PC-3 (cell line): ENCODE data around the gene DDIAS. TPM values are rescaled to one million over a fixed set of nuclear protein-coding genes. Genes with fewer than 3 reads are reported as not detected.

Experiments
- ATAC-seq: fragments of 200-7000 bp; cut with Tn5 transposase; 2 replicates; pipeline ENCODE4 v1.9.1; 2020; ENCODE audit warnings: mild to moderate bottlenecking, moderate library complexity
- BruUV-seq: library from RNA; stranded (reverse); fragments of 400-500 nt; replicated peaks from 2 replicates; lab custom pipeline; 2021; lab: Mats Ljungman, UMichigan
- CTCF ChIA-PET: fragments of 300-600 bp; sonication (Branson Sonifier 250); formaldehyde crosslinking; loops from one replicate; lab custom pipeline; 2022; ENCODE audit warnings: antibody characterized with exemption; lab: Charles Lee
- POLR2A ChIA-PET: fragments of 300-600 bp; sonication (Branson Sonifier 250); formaldehyde crosslinking; loops from one replicate; lab custom pipeline; 2022; ENCODE audit warnings: antibody characterized with exemption; ENCODE audit not compliant: unreplicated experiment; lab: Charles Lee
- DNase-seq: peaks from one replicate; pipeline ENCODE4 v3.0.0-alpha.2; 2015
- H2AFZ ChIP-seq: fragments of 300-600 bp; sonication (generic); 2 replicates; pipeline ENCODE4 v1.6.0; 2016; ENCODE audit warnings: antibody characterized with exemption, low read length
- H3F3A ChIP-seq: fragments of 300-600 bp; sonication (generic); one replicate; pipeline ENCODE4 v1.6.0; 2017; ENCODE audit warnings: antibody characterized with exemption, low read length, control low read depth, mild to moderate bottlenecking; ENCODE audit not compliant: unreplicated experiment
- H3K27ac ChIP-seq: fragments of 300-600 bp; sonication (generic); 2 replicates; pipeline ENCODE4 v1.5.1; 2016; ENCODE audit warnings: mild to moderate bottlenecking, low read length
- H3K27me3 ChIP-seq: fragments of 300-600 bp; sonication (generic); 2 replicates; pipeline ENCODE4 v1.6.1; 2016; ENCODE audit warnings: low read length, mixed read lengths
- H3K36me3 ChIP-seq: fragments of 300-600 bp; sonication (generic); 2 replicates; pipeline ENCODE4 v1.6.1; 2016; ENCODE audit warnings: low read depth, mixed run types, low read length, mixed read lengths
- H3K4me1 ChIP-seq: fragments of 300-600 bp; sonication (generic); 2 replicates; pipeline ENCODE4 v1.5.1; 2016; ENCODE audit warnings: low read length; ENCODE audit not compliant: insufficient read depth
- H3K4me2 ChIP-seq: fragments of 300-600 bp; sonication (generic); 2 replicates; pipeline ENCODE4 v1.6.0; 2016; ENCODE audit warnings: low read length
- H3K4me3 ChIP-seq: fragments of 300-600 bp; sonication (generic); 2 replicates; pipeline ENCODE4 v1.5.1; 2016; ENCODE audit warnings: mild to moderate bottlenecking, low read length, mixed read lengths
- H3K79me2 ChIP-seq: fragments of 300-600 bp; sonication (generic); 2 replicates; pipeline ENCODE4 v1.6.1; 2017; ENCODE audit warnings: low read length, mixed read lengths
- H3K9ac ChIP-seq: fragments of 300-600 bp; sonication (generic); 2 replicates; pipeline ENCODE4 v1.6.0; 2016; ENCODE audit warnings: mild to moderate bottlenecking, low read length
- H3K9me2 ChIP-seq: fragments of 300-600 bp; sonication (generic); replicated peaks from 2 replicates; pipeline ENCODE4 v1.6.1; 2016; ENCODE audit warnings: mixed run types, low read length, mixed read lengths
- H3K9me3 ChIP-seq: fragments of 300-600 bp; sonication (generic); 2 replicates; pipeline ENCODE4 v1.6.1; 2016; ENCODE audit warnings: low read length, mixed read lengths
- H4K20me1 ChIP-seq: fragments of 300-600 bp; sonication (generic); 2 replicates; pipeline ENCODE4 v1.6.1; 2016; ENCODE audit warnings: low read length, mixed read lengths
- CTCF ChIP-seq: fragments of 300-600 bp; sonication (generic); conservative IDR thresholded peaks from 2 replicates; pipeline ENCODE4 v1.5.1; 2017; ENCODE audit warnings: antibody characterized with exemption, low read depth, mild to moderate bottlenecking, low read length
- EZH2 ChIP-seq: fragments of 300-600 bp; sonication (generic); IDR thresholded peaks from one replicate; pipeline ENCODE4 v1.6.1; 2017; ENCODE audit warnings: antibody characterized with exemption, mild to moderate bottlenecking, low read length; ENCODE audit not compliant: unreplicated experiment
- EZH2phosphoT487 ChIP-seq: fragments of 300-600 bp; sonication (generic); IDR thresholded peaks from 2 replicates; pipeline ENCODE4 v1.6.1; 2018; ENCODE audit warnings: mild to moderate bottlenecking, antibody characterized with exemption, low read length, borderline replicate concordance
- intact Hi-C: fragments of 100-400 bp; cut with micrococcal nuclease; formaldehyde crosslinking; loops from 2 replicates; pipeline ENCODE4 v1.9.0; 2023
- total RNA-seq: library from RNA; depleted of rRNA; stranded (reverse); fragments of >200 nt; gene quantifications from 2 replicates; pipeline ENCODE4 v1.2.3, GENCODE V29; 2014

DDIAS gene
- total RNA-seq, 1 experiment from 2014 or later, result 24.9 TPM

- Histone ChIP-seq H3K4me3 (no peak overlapping the region), H3K36me3 (no peaks in the 10 kb centered on the region), H3K27me3 (no peaks in the 10 kb centered on the region), H3K79me2 (no peaks in the 10 kb centered on the region), H3K9me3 (no peaks in the 10 kb centered on the region), H3F3A (no peaks in the 10 kb centered on the region), H3K27ac (peak overlapping the region; percentile 80), H3K4me2 (peak overlapping the region; percentile 15), H4K20me1 (no peaks in the 10 kb centered on the region), H3K4me1 (peaks cover 54% of the 10 kb centered on the region), H3K9me2 (no peaks in the 10 kb centered on the region), H2AFZ (no peak overlapping the region), H3K9ac (peak overlapping the region; percentile 1; the same call in 1 of the 2 replicates)
- DNase-seq (no peak), ATAC-seq (no peak)
- intact Hi-C loops, result loop anchor here (5.0 kb wide), 2 partner anchors 72 to 92 kb away; partner anchors contain the start of gene RAB30
- TSS peak; percentile 25 for BruUV-seq
- CTCF ChIA-PET, result no interaction called here
- POLR2A ChIA-PET, result no interaction called here
- TF ChIP-seq CTCF, result no peak
- no peak for TF ChIP-seq EZH2phosphoT487
These were observed 78.3 kb downstream of the DDIAS start for GRCh38 chr11:82979824-82980223.

GRCh38 chr11:82980292-82980691 is 78.8 kb downstream of the DDIAS start:
- TF ChIP-seq CTCF (no peak), EZH2 (no peak), EZH2phosphoT487 (no peak)
- Histone ChIP-seq H3K4me3 (no peak overlapping the region), H3F3A (no peaks in the 10 kb centered on the region), H3K4me1 (peaks cover 49% of the 10 kb centered on the region), H3K36me3 (no peaks in the 10 kb centered on the region), H4K20me1 (no peaks in the 10 kb centered on the region), H2AFZ (no peak overlapping the region), H3K9ac (no peak overlapping the region), H3K27me3 (no peaks in the 10 kb centered on the region), H3K79me2 (no peaks in the 10 kb centered on the region), H3K4me2 (peak overlapping the region; percentile 15), H3K27ac (peak overlapping the region; percentile 80), H3K9me3 (no peaks in the 10 kb centered on the region), H3K9me2 (no peaks in the 10 kb centered on the region)
- peak; percentile 90 for ATAC-seq
- peak; percentile 88 for DNase-seq
- POLR2A ChIA-PET, result no interaction called here
- no TSS peak for BruUV-seq
- intact Hi-C loops, result no loop called here
- CTCF ChIA-PET, result no interaction called here

DNA sequence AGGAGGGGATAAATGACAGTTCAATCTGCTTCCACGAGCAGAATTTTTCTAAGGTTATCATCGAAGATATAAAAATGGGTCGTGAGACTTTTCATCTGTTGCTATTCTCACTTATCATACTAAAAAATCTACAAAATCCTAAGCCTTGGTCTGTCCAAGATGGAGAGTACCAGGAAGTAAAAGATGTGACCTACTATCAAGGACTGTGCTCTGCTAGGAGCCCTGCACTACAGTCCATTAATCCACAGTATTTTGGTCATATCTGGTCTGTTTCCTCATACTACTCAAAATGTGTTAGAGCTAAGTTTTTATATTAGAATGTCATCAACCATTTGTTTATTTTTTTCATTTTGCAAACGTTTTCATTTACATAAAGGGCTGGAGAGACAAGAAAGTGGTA is 79.4 kb downstream of the DDIAS start:
- H3K4me1 ChIP-seq, result peaks cover 43% of the 10 kb centered on the region
- BruUV-seq, result no TSS peak
- DNase-seq (no peak), ATAC-seq (no peak)
- no peak overlapping the region for H2AFZ ChIP-seq
- no peaks in the 10 kb centered on the region for H4K20me1 ChIP-seq
- H3K9me3 ChIP-seq, result no peaks in the 10 kb centered on the region
- H3K9me2 ChIP-seq, result no peaks in the 10 kb centered on the region
- no peak overlapping the region for H3K9ac ChIP-seq
- intact Hi-C loops, result no loop called here
- H3K4me3 ChIP-seq, result no peak overlapping the region
- H3K27ac ChIP-seq, result no peak overlapping the region
- H3K4me2 ChIP-seq, result no peak overlapping the region
- POLR2A ChIA-PET, result no interaction called here
- CTCF ChIA-PET, result no interaction called here
- no peaks in the 10 kb centered on the region for H3K36me3 ChIP-seq
- no peak for TF ChIP-seq EZH2phosphoT487
- TF ChIP-seq EZH2, result no peak
- TF ChIP-seq CTCF, result no peak
- H3K79me2 ChIP-seq, result no peaks in the 10 kb centered on the region
- H3K27me3 ChIP-seq, result no peaks in the 10 kb centered on the region
- H3F3A ChIP-seq, result no peaks in the 10 kb centered on the region
